Upper lobe of left lung (tissue), 4 donors: ENCODE results near the gene GRID1.

Experiments used
- EP300 ChIP-seq, 4 donors: sonication (generic); formaldehyde crosslinking; IDR thresholded peaks; one replicate each; pipeline ENCODE4 v1.5.1; 2017; ENCODE audit warnings: antibody characterized with exemption in 4 of 4, control low read depth in 2 of 4
- POLR2A ChIP-seq, 4 donors: fragments of 450-650 bp; IDR thresholded peaks; one replicate each; pipeline ENCODE4 v1.5.1; 2016 to 2017; ENCODE audit warnings: antibody characterized with exemption in 4 of 4, mild to moderate bottlenecking in 2 of 4
- POLR2AphosphoS5 ChIP-seq, 2 donors: sonication (generic); formaldehyde crosslinking; IDR thresholded peaks; one replicate each; pipeline ENCODE4 v1.5.1; 2017; ENCODE audit warnings: antibody characterized with exemption in 2 of 2
- TF ChIP-seq, protein P1 (sequence below), 6 experiments: fragments of 450-650 bp in 4 of 6; fragments of 200-600 bp in 2 of 6; sonication (generic) in 2 of 6; IDR thresholded peaks; one replicate each; pipeline ENCODE4 v1.5.1; 2016 to 2019; ENCODE audit warnings: antibody characterized with exemption in 6 of 6

DNA sequence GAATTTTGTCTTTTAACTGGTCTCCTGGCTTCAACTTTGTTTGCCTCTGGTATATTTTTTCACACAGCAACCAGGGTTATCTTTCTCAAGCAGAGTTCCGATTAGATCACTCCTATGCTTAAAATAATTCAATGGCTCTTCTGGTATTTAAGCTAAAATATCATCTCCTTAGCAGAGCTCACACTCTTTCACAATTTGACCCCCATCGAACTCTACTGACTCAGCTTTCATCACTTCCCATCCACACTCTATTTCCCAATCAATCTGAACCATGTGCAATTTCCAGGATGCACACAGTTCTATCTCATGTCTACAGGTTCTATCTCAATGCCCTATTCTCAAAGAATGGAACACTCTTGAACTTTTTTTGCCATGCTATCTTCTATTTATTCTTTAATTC, 809.5 kb downstream of the GRID1 start:
- TF ChIP-seq, protein P1, sequence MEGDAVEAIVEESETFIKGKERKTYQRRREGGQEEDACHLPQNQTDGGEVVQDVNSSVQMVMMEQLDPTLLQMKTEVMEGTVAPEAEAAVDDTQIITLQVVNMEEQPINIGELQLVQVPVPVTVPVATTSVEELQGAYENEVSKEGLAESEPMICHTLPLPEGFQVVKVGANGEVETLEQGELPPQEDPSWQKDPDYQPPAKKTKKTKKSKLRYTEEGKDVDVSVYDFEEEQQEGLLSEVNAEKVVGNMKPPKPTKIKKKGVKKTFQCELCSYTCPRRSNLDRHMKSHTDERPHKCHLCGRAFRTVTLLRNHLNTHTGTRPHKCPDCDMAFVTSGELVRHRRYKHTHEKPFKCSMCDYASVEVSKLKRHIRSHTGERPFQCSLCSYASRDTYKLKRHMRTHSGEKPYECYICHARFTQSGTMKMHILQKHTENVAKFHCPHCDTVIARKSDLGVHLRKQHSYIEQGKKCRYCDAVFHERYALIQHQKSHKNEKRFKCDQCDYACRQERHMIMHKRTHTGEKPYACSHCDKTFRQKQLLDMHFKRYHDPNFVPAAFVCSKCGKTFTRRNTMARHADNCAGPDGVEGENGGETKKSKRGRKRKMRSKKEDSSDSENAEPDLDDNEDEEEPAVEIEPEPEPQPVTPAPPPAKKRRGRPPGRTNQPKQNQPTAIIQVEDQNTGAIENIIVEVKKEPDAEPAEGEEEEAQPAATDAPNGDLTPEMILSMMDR (IDR thresholded peaks at IDR 0.05), result no peak
- TF ChIP-seq POLR2A (IDR thresholded peaks at IDR 0.05) (no peak), EP300 (IDR thresholded peaks at IDR 0.05) (no peak), POLR2AphosphoS5 (IDR thresholded peaks at IDR 0.05) (no peak)
